ENCODE data around the gene MROH2A. TPM values are rescaled to one million over a fixed set of nuclear protein-coding genes. Genes with fewer than 3 reads are reported as not detected.

The MROH2A gene
- total RNA-seq, 1 donor from 2014 or later: not detected

- Mint-ChIP-seq H3K9me3 (no peaks in the 10 kb centered on the region), H3K4me1 (ENCODE audit: unreplicated experiment) (no peaks in the 10 kb centered on the region), H3K27me3 (peaks cover 17% of the 10 kb centered on the region), H3K4me3 (no peak overlapping the region), H3K36me3 (no peaks in the 10 kb centered on the region), H3K27ac (no peak overlapping the region)
- TF ChIP-seq CTCF (conservative IDR thresholded peaks at IDR 0.05): no peak
- peak; percentile 59 for DNase-seq (ENCODE audit: extremely low spot score, unreplicated experiment)
These were observed 32.3 kb downstream of the MROH2A start for GRCh38 chr2:233810385-233810784.

GRCh38 chr2:233811087-233811486, 33.0 kb downstream of the MROH2A start:
- Mint-ChIP-seq H3K36me3 (no peaks in the 10 kb centered on the region), H3K27ac (no peak overlapping the region), H3K9me3 (no peaks in the 10 kb centered on the region), H3K4me1 (ENCODE audit: unreplicated experiment) (no peaks in the 10 kb centered on the region), H3K27me3 (peaks cover 15% of the 10 kb centered on the region), H3K4me3 (no peak overlapping the region)
- TF ChIP-seq CTCF (conservative IDR thresholded peaks at IDR 0.05): no peak
- DNase-seq (ENCODE audit: extremely low spot score, unreplicated experiment): no peak

- Mint-ChIP-seq H3K4me1 (ENCODE audit: unreplicated experiment) (peaks cover 5% of the 10 kb centered on the region), H3K9me3 (no peaks in the 10 kb centered on the region), H3K36me3 (no peaks in the 10 kb centered on the region), H3K27ac (no peak overlapping the region), H3K27me3 (peaks cover 15% of the 10 kb centered on the region), H3K4me3 (no peak overlapping the region)
- no peak for TF ChIP-seq CTCF (conservative IDR thresholded peaks at IDR 0.05)
- DNase-seq (ENCODE audit: extremely low spot score, unreplicated experiment): peak; percentile 40
These were observed 33.6 kb downstream of the MROH2A start for GRCh38 chr2:233811732-233812131.

DNA sequence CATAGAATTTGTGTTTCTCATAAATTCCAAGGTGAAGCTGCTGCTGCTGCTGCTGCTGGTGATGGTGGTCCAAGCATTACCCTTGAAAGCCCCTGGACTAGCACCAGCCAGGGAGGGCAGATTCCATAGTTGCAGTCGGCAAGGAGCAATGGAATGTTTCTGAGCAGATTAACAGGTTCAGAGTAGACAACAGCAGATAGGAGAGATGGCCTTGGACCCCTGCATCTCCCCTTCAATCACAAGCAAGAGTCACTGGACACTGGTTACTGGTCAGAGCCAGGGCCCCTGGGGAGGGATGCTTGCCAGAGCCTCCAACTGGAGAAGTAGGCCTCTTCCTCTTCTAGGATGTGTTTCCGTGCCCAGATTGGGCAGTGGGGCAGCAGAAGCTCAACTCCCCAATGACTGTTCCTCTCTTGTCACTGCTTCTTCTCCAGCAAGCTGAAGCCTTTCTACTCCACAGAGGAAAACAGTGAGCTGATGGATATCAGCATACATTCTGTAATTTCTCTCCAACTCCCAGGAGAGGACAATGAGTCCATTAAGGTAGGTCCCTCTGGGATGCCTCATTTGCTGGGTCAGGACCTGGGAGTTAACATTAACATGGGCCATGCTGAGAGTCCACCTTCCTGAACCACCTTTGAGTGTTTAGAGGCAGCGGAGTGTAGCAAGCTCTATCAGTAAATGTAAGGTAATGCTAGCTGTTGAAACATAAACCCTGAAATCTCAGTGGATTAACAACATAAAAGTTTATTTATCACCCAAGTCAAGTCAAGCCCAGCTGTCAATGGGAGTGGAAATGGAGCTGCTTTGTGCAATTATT, 35.3 kb downstream of the MROH2A start:
- DNase-seq (ENCODE audit: extremely low spot score, unreplicated experiment): peak; percentile 37
- Mint-ChIP-seq H3K4me1 (ENCODE audit: unreplicated experiment) (peaks cover 11% of the 10 kb centered on the region), H3K9me3 (no peaks in the 10 kb centered on the region), H3K36me3 (no peaks in the 10 kb centered on the region), H3K27me3 (peaks cover 15% of the 10 kb centered on the region), H3K27ac (no peak overlapping the region), H3K4me3 (no peak overlapping the region)
- no peak for TF ChIP-seq CTCF (conservative IDR thresholded peaks at IDR 0.05)

GRCh38 chr2:233814056-233814835, 36.1 kb downstream of the MROH2A start:
- Mint-ChIP-seq H3K4me3 (no peak overlapping the region), H3K27ac (no peak overlapping the region), H3K27me3 (peaks cover 15% of the 10 kb centered on the region), H3K9me3 (no peaks in the 10 kb centered on the region), H3K4me1 (ENCODE audit: unreplicated experiment) (peaks cover 11% of the 10 kb centered on the region), H3K36me3 (no peaks in the 10 kb centered on the region)
- peak; percentile 52 for DNase-seq (ENCODE audit: extremely low spot score, unreplicated experiment)
- no peak for TF ChIP-seq CTCF (conservative IDR thresholded peaks at IDR 0.05)
